SU-DHL-6 (cell line): ENCODE results near the gene LRRC63.
A peak's percentile ranks its signal among the peaks of the same experiment; 100 is the strongest.
"Not testable (repeated sequence)": the region's sequence is repeated elsewhere in the genome, so short reads cannot be mapped to it uniquely, and the experiment has no call there.

Experiments
- H2AFZ ChIP-seq: fragments of 200-600 bp; sonication (generic); 2 replicates; pipeline ENCODE4 v1.6.1; 2014; ENCODE audit warnings: low read depth, mild to moderate bottlenecking, moderate library complexity, mixed read lengths, antibody characterized with exemption, low read length; ENCODE audit not compliant: severe bottlenecking
- H3F3A ChIP-seq: fragments of 200-600 bp; shearing (Covaris generic); 2 replicates; pipeline ENCODE4 v1.6.0; 2016; ENCODE audit warnings: antibody characterized with exemption, mild to moderate bottlenecking; ENCODE audit not compliant: insufficient read depth
- H3K27ac ChIP-seq: fragments of 200-600 bp; sonication (generic); 2 replicates; pipeline ENCODE4 v1.5.1; 2016; ENCODE audit warnings: low read depth, mild to moderate bottlenecking, low read length, moderate library complexity, mixed read lengths
- H3K27me3 ChIP-seq: fragments of 200-600 bp; sonication (generic), shearing (Covaris generic); 2 replicates; pipeline ENCODE4 v1.6.0; 2014; ENCODE audit warnings: mild to moderate bottlenecking, low read length
- H3K36me3 ChIP-seq: fragments of 200-600 bp; sonication (generic); 2 replicates; pipeline ENCODE4 v1.6.1; 2014; ENCODE audit warnings: mild to moderate bottlenecking, low read length, mixed read lengths
- H3K4me2 ChIP-seq: fragments of 300-600, 200-600 bp; shearing (Covaris generic), sonication (generic); 2 replicates; pipeline ENCODE4 v1.6.0; 2014; ENCODE audit warnings: low read length, low read depth, mild to moderate bottlenecking; ENCODE audit not compliant: poor library complexity, severe bottlenecking
- H3K4me3 ChIP-seq: fragments of 200-600 bp; sonication (generic); 2 replicates; pipeline ENCODE4 v1.5.1; 2014; ENCODE audit warnings: antibody characterized with exemption, low read length, mild to moderate bottlenecking, mixed read lengths; ENCODE audit not compliant: insufficient read depth, poor library complexity, severe bottlenecking
- H3K79me2 ChIP-seq: fragments of 200-600 bp; sonication (generic); 2 replicates; pipeline ENCODE4 v1.6.1; 2014; ENCODE audit warnings: mild to moderate bottlenecking, low read length, moderate library complexity; ENCODE audit not compliant: insufficient read depth
- H3K9ac ChIP-seq: fragments of 200-600 bp; sonication (generic); 2 replicates; pipeline ENCODE4 v1.7.0; 2014; ENCODE audit warnings: mild to moderate bottlenecking, low read length
- H3K9me2 ChIP-seq: fragments of 200-600 bp; sonication (generic); replicated peaks from 2 replicates; pipeline ENCODE4 v1.6.1; 2014; ENCODE audit warnings: low read length; ENCODE audit not compliant: insufficient read depth
- H3K9me3 ChIP-seq: fragments of 200-600 bp; sonication (generic); 2 replicates; pipeline ENCODE4 v1.6.1; 2014; ENCODE audit warnings: low read length, mixed read lengths; ENCODE audit not compliant: insufficient read depth
- H4K20me1 ChIP-seq: fragments of 200-600 bp; sonication (generic); 2 replicates; pipeline ENCODE4 v1.6.1; 2014; ENCODE audit warnings: low read depth, mild to moderate bottlenecking, antibody characterized with exemption, low read length, moderate library complexity, mixed read lengths
- EZH2phosphoT487 ChIP-seq: fragments of 200-600 bp; sonication (generic), shearing (Covaris generic); conservative IDR thresholded peaks from 2 replicates; pipeline ENCODE4 v1.6.1; 2018; ENCODE audit warnings: mild to moderate bottlenecking, antibody characterized with exemption, low read length, moderate library complexity, mixed read lengths
- TF ChIP-seq, protein P1 (sequence below): fragments of 200-600 bp; sonication (generic); IDR thresholded peaks from one replicate; pipeline ENCODE4 v1.5.1; 2017; ENCODE audit warnings: antibody characterized with exemption, mild to moderate bottlenecking, low read length, moderate library complexity; ENCODE audit not compliant: insufficient read depth, poor library complexity, severe bottlenecking

The LRRC63 gene

DNA sequence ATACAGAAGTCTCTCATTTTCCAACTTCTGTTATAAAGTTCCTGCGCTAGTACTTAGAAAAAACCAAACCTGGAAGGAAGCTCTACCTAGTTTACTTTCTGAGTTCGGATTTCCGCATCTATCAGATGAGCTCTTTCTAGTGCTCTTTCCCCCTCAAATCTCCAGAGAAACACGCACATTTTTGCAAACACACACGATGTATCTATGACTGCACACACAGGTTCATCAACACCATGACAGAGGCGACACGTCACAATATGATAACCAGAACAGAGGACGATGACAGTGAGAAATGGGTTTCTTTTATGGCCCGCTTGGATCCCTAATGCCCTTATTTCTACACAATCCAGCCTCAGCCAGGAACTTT is 629 bp upstream of the LRRC63 start:
- TF ChIP-seq EZH2phosphoT487: no peak
- TF ChIP-seq, protein P1, sequence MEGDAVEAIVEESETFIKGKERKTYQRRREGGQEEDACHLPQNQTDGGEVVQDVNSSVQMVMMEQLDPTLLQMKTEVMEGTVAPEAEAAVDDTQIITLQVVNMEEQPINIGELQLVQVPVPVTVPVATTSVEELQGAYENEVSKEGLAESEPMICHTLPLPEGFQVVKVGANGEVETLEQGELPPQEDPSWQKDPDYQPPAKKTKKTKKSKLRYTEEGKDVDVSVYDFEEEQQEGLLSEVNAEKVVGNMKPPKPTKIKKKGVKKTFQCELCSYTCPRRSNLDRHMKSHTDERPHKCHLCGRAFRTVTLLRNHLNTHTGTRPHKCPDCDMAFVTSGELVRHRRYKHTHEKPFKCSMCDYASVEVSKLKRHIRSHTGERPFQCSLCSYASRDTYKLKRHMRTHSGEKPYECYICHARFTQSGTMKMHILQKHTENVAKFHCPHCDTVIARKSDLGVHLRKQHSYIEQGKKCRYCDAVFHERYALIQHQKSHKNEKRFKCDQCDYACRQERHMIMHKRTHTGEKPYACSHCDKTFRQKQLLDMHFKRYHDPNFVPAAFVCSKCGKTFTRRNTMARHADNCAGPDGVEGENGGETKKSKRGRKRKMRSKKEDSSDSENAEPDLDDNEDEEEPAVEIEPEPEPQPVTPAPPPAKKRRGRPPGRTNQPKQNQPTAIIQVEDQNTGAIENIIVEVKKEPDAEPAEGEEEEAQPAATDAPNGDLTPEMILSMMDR: no peak
- H3K4me3 ChIP-seq: peak overlapping the region; percentile 56
- peaks cover 7% of the 10 kb centered on the region; the same call in 1 of the 2 replicates for H3F3A ChIP-seq
- no peaks in the 10 kb centered on the region for H3K79me2 ChIP-seq
- no peaks in the 10 kb centered on the region for H3K36me3 ChIP-seq
- H4K20me1 ChIP-seq: no peaks in the 10 kb centered on the region
- H3K4me2 ChIP-seq: peak overlapping the region; percentile 78
- H3K27ac ChIP-seq: no peak overlapping the region
- H2AFZ ChIP-seq: peak overlapping the region; percentile 96
- no peaks in the 10 kb centered on the region for H3K27me3 ChIP-seq
- H3K9ac ChIP-seq: peak overlapping the region; percentile 52
- no peaks in the 10 kb centered on the region for H3K9me2 ChIP-seq
- H3K9me3 ChIP-seq: no peaks in the 10 kb centered on the region

DNA sequence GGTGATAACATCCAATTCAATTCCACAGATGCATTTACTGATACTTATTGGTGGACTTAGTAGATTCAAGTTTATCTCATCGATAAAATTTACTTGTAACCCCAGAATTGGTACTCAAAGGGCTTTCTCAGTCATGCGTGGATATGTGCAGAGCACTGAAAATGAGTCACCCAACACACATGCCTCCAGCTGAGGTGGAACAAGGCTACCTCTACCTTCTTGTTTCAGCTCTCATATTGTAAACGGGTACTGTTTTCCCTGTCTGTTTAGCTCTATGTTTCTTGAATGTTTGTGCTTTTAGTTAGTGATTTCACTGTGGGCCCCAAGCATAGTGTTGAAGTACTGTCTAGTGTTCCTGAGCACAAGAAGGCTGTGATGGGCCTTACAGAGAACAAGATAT is 1.5 kb downstream of the LRRC63 start:
- TF ChIP-seq, protein P1: no peak
- TF ChIP-seq EZH2phosphoT487: no peak
- Histone ChIP-seq H3K79me2 (no peaks in the 10 kb centered on the region), H3K9ac (no peak overlapping the region), H2AFZ (no peak overlapping the region), H3F3A (peaks cover 7% of the 10 kb centered on the region; the same call in 1 of the 2 replicates), H4K20me1 (no peaks in the 10 kb centered on the region), H3K27ac (no peak overlapping the region), H3K9me3 (no peaks in the 10 kb centered on the region), H3K36me3 (no peaks in the 10 kb centered on the region), H3K9me2 (no peaks in the 10 kb centered on the region), H3K27me3 (no peaks in the 10 kb centered on the region), H3K4me3 (no peak overlapping the region), H3K4me2 (no peak overlapping the region)

DNA sequence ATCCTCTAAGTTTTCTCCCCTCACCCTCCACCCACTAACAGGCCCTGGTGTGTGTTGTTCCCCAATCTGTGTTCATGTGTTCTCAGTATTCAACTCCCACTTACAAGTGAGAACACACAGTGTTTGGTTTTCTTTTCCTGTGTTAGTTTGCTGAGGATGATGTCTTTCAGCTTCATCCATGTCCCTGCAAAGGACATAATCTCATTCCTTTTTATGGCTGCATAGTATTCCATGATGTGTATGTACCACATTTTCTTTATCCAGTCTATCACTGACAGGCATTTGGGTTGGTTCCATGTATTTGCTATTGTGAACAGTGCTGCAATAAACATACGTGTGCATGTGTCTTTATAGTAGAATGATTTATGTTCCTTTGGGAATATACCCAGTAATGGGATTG is 3.0 kb downstream of the LRRC63 start:
- not testable (repeated sequence) for H3K4me3 ChIP-seq, H3K9ac ChIP-seq, H3F3A ChIP-seq, H2AFZ ChIP-seq, H3K36me3 ChIP-seq, H3K27me3 ChIP-seq, H4K20me1 ChIP-seq, H3K9me3 ChIP-seq, H3K79me2 ChIP-seq, H3K9me2 ChIP-seq, H3K27ac ChIP-seq, H3K4me2 ChIP-seq

DNA sequence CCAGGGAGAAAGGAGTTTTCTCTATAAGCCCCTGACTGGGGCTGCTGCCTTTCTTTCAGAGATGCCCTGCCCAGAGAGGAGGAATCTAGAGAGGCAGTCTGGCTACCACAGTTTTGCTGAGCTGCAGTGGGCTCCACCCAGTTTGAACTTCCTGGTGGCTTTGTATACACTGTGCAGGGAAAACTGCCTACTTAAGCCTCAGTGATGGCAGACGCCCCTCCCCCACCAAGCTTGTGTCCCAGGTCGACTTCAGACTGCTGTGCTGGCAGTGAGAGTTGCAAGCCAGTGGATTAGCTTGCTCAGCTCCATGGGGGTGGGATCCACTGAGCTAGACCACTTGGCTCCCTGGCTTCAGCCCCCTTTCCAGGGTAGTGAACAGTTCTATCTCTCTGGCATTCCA is 8.5 kb downstream of the LRRC63 start:
- not testable (repeated sequence) for H3K4me2 ChIP-seq, H3K79me2 ChIP-seq, H2AFZ ChIP-seq, H3K36me3 ChIP-seq, H3K9me2 ChIP-seq, H3K9me3 ChIP-seq, H3F3A ChIP-seq, H3K9ac ChIP-seq, H3K4me3 ChIP-seq, H3K27ac ChIP-seq, H3K27me3 ChIP-seq, H4K20me1 ChIP-seq
